ENCODE data around the gene STX16.

Gene STX16

DNA sequence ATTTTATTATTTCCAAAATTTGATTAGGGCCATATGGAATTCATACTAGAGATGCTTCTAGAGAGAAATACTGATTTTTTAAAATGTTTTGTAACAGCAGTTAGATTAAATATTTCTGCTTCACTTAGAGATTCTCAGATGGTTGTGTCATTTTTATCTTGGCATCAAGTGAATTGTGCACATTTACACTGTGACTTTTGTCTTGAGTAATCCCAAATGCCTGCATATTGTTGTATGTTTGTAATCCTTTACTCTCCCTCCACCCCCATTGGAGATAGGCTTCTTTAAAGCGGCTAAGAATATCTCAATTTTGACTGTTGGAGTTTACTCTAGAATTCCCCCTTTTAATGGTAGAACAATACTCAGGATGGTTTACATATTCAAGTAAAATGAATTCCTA is 19.0 kb downstream of the STX16 start:
- H3K4me3 ChIP-seq (ENCODE audit: low read depth, low read length): no peak overlapping the region
- DNase-seq (ENCODE audit: low read depth): no peak
- TF ChIP-seq, protein P1, sequence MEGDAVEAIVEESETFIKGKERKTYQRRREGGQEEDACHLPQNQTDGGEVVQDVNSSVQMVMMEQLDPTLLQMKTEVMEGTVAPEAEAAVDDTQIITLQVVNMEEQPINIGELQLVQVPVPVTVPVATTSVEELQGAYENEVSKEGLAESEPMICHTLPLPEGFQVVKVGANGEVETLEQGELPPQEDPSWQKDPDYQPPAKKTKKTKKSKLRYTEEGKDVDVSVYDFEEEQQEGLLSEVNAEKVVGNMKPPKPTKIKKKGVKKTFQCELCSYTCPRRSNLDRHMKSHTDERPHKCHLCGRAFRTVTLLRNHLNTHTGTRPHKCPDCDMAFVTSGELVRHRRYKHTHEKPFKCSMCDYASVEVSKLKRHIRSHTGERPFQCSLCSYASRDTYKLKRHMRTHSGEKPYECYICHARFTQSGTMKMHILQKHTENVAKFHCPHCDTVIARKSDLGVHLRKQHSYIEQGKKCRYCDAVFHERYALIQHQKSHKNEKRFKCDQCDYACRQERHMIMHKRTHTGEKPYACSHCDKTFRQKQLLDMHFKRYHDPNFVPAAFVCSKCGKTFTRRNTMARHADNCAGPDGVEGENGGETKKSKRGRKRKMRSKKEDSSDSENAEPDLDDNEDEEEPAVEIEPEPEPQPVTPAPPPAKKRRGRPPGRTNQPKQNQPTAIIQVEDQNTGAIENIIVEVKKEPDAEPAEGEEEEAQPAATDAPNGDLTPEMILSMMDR (conservative IDR thresholded peaks at IDR 0.05; ENCODE audit: low read depth, low read length): no peak

DNA sequence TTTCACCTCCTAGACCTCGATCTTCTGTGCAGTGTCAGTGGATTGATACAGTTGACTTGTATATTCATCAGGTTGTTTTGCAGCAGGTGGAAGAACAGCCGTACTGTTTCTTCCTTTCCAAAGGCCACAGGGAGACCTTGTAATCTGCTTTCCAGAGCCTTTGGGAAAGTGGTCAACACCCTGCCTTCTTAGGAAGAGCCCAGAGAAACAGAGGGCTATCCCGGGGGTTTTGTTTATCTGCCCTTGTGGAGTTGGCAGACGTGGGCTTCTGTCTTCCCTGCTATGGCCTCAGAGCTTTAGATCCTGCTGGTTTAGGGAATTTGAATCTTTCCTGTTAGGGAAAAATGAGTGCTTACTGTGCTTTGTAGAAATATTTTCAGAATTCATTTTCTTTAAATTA is 19.6 kb downstream of the STX16 start:
- no peak overlapping the region for H3K4me3 ChIP-seq (ENCODE audit: low read depth, low read length)
- no peak for DNase-seq (ENCODE audit: low read depth)
- TF ChIP-seq, protein P1 (conservative IDR thresholded peaks at IDR 0.05; ENCODE audit: low read depth, low read length): no peak

DNA sequence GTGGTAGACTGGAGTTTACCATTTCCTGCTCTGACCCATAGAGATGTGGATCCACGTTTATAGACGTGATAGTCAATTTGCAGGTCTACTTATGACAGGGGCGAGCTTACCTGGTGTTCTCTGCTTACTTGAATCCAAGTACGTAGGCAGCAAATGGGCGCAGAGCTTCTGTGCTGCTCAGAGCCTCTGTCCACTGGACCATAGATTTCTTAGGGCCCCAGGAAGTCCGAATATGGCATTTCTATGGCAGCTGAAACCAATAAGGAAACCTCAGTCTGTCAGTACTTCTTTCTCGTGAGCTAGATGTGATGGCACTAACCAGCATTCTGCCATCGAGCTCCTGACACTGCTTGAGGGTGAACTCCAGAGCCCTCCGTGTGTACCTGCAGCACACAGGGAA is 22.0 kb downstream of the STX16 start:
- TF ChIP-seq, protein P1 (conservative IDR thresholded peaks at IDR 0.05; ENCODE audit: low read depth, low read length): no peak
- no peak for DNase-seq (ENCODE audit: low read depth)
- H3K4me3 ChIP-seq (ENCODE audit: low read depth, low read length): no peak overlapping the region

DNA sequence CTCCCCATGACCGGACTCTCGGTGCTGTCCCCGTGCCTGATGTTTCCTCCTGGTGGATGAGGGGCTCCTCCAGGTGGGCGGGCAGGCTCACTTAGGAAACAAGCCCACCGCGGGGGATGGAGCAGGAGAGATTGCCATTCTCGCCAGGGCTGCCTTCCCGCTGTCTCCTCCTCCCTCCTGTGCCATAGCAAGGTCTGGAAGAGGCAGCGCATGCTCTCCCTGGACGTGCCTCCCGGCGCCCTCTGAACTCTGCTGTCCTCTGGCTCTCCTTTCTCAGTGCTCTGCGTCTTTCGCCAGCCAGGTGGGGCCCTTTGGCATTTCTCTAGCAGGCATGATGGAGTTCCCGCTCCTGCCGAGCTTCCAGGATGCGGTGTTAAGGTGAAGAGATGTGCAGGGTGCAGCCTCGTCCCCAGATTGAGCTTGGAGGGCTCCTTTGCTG is 24.1 kb downstream of the STX16 start:
- no peak overlapping the region for H3K4me3 ChIP-seq (ENCODE audit: low read depth, low read length)
- TF ChIP-seq, protein P1 (conservative IDR thresholded peaks at IDR 0.05; ENCODE audit: low read depth, low read length): no peak
- DNase-seq (ENCODE audit: low read depth): no peak

DNA sequence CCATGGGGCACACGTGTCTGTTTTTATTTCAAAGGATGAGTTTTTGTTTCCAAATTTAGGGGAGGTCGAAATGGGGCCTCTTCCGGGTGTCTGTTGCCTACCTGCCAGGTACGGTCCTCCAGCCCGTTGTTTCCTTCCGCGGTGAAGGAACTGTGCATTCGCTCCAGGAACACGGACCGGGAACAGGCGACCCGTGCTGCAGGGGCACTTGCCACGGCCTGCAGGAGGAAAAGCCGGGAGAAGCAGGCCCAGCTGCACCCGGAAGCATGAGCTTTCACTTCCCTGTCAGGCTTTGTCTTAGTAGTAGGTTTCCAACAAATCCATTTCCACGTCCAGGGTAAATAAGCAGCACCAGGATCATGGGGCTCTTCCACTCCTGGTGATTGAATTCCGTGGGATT is 24.6 kb downstream of the STX16 start:
- TF ChIP-seq, protein P1 (conservative IDR thresholded peaks at IDR 0.05; ENCODE audit: low read depth, low read length): no peak
- DNase-seq (ENCODE audit: low read depth): no peak
- no peak overlapping the region for H3K4me3 ChIP-seq (ENCODE audit: low read depth, low read length)

DNA sequence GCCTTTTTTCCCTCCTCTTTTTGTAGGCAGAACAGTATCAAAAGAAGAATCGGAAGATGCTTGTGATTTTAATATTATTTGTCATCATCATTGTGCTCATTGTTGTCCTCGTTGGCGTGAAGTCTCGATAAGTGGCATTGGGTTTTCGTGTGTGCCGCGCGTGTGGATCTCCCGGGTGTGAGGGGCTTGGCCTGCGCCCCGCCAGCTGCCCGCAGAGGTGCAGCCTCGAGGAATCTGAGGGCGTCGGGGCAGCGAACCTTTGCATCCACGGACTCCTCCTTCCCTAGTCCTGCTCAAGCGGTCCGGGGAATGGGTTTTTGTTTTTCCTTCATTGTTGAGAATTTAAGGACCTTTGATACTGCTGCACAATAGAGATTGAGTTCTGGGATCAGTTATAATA is 25.1 kb downstream of the STX16 start:
- no peak overlapping the region for H3K4me3 ChIP-seq (ENCODE audit: low read depth, low read length)
- TF ChIP-seq, protein P1 (conservative IDR thresholded peaks at IDR 0.05; ENCODE audit: low read depth, low read length): no peak
- DNase-seq (ENCODE audit: low read depth): no peak

DNA sequence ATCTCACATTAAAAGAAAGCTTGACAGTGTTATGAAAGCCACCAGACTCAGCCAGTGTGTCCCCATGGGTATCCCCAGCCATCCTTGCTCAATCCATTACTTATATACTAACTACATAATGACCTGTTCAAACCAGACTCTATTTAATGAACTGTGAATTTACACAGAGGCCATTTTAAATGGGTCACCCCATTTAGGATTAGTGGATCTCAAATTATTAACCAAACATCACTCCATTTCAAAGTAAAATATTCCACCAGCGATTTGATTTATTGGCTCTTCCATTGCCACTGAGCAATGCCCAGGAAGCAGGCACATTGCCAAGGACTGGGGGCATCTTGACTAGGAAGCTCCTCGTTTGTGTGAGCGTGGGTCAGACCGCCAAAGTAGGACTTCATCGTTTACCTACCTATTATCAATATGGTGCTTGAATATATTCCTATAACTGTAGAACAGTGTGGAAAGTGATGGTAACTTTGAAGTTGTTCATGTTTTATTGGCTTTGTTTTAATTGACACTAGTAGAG is 26.1 kb downstream of the STX16 start:
- no peak for DNase-seq (ENCODE audit: low read depth)
- TF ChIP-seq, protein P1 (conservative IDR thresholded peaks at IDR 0.05; ENCODE audit: low read depth, low read length): no peak
- H3K4me3 ChIP-seq (ENCODE audit: low read depth, low read length): no peak overlapping the region
